ENCODE data around the gene ATP6V0E1.

The ATP6V0E1 gene

GRCh38 chr5:172971482-172971881 lies 12.1 kb upstream of the ATP6V0E1 start:
- no peak for DNase-seq (ENCODE audit: low spot score)

GRCh38 chr5:172972552-172972951 lies 11.0 kb upstream of the ATP6V0E1 start:
- Histone ChIP-seq H3K27ac (no peak overlapping the region), H3K4me3 (no peak overlapping the region)
- TF ChIP-seq CTCF (IDR thresholded peaks at IDR 0.05): no peak
- no peak for DNase-seq (ENCODE audit: low spot score)

More at GRCh38 chr5:172971482-172971881, 12.1 kb upstream of the ATP6V0E1 start:
- TF ChIP-seq CTCF (IDR thresholded peaks at IDR 0.05): no peak
- Histone ChIP-seq H3K27ac (no peak overlapping the region), H3K4me3 (no peak overlapping the region)

- no peak for TF ChIP-seq CTCF (IDR thresholded peaks at IDR 0.05)
- Histone ChIP-seq H3K27ac (no peak overlapping the region), H3K4me3 (no peak overlapping the region)
- DNase-seq (ENCODE audit: low spot score): no peak
Observed at GRCh38 chr5:172973127-172973916, 10.2 kb upstream of the ATP6V0E1 start.

- Histone ChIP-seq H3K4me3 (no peak overlapping the region), H3K27ac (no peak overlapping the region)
- DNase-seq (ENCODE audit: low spot score): no peak
- TF ChIP-seq CTCF (IDR thresholded peaks at IDR 0.05): no peak
Observed at GRCh38 chr5:172973931-172974330, 9.6 kb upstream of the ATP6V0E1 start.

GRCh38 chr5:172975289-172975688 lies 8.3 kb upstream of the ATP6V0E1 start:
- no peak overlapping the region for H3K4me3 ChIP-seq
- H3K27ac ChIP-seq: no peak overlapping the region
- no peak for TF ChIP-seq CTCF (IDR thresholded peaks at IDR 0.05)
- no peak for DNase-seq (ENCODE audit: low spot score)

GRCh38 chr5:172979778-172980177 lies 3.8 kb upstream of the ATP6V0E1 start:
- Histone ChIP-seq H3K27ac (no peak overlapping the region), H3K4me3 (no peak overlapping the region)
- no peak for DNase-seq (ENCODE audit: low spot score)
- no peak for TF ChIP-seq CTCF (IDR thresholded peaks at IDR 0.05)

- TF ChIP-seq CTCF (IDR thresholded peaks at IDR 0.05): no peak
- no peak for DNase-seq (ENCODE audit: low spot score)
- H3K4me3 ChIP-seq: no peak overlapping the region
- no peak overlapping the region for H3K27ac ChIP-seq
Observed at GRCh38 chr5:172981931-172982330, 1.6 kb upstream of the ATP6V0E1 start.
